ENCODE data around the gene NDUFS7.

DNA sequence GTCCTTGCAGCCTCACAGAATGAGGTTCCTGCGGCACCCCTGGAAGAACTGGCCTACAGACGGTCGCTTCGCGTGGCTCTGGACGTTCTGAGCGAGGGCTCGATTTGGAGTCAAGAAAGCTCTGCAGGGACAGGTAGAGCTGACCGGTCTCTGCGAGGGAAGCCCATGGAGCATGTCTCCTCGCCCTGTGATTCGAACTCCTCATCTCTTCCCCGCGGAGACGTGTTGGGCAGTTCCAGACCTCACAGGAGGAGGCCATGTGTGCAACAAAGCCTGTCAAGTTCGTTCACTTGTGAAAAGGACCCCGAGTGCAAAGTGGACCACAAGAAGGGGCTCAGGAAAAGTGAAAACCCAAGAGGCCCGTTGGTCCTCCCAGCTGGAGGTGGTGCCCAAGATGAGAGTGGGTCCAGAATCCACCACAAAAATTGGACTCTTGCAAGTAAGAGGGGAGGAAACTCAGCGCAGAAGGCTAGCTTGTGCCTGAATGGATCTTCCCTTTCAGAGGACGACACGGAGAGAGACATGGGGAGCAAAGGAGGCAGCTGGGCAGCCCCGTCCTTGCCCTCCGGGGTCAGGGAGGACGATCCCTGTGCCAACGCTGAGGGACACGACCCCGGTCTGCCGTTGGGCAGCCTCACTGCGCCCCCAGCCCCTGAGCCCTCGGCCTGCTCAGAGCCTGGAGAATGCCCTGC lies 23.4 kb upstream of the NDUFS7 start:
- TF ChIP-seq POLR2A (IDR thresholded peaks at IDR 0.05; ENCODE audit: low read length) (no peak), GATA1 (IDR thresholded peaks at IDR 0.05; ENCODE audit: low read depth, low read length) (no peak)

All from erythroblast (primary cell).